ENCODE data around the gene ANKS1B. TPM values are rescaled to one million over a fixed set of nuclear protein-coding genes. Genes with fewer than 3 reads are reported as not detected.
"Not testable (repeated sequence)": the region's sequence is repeated elsewhere in the genome, so short reads cannot be mapped to it uniquely, and the experiment has no call there.

ANKS1B gene
- total and polyA plus RNA-seq, 7 donors = 1.0 to 57.3 (median 30.1) TPM; not detected in 1

DNA sequence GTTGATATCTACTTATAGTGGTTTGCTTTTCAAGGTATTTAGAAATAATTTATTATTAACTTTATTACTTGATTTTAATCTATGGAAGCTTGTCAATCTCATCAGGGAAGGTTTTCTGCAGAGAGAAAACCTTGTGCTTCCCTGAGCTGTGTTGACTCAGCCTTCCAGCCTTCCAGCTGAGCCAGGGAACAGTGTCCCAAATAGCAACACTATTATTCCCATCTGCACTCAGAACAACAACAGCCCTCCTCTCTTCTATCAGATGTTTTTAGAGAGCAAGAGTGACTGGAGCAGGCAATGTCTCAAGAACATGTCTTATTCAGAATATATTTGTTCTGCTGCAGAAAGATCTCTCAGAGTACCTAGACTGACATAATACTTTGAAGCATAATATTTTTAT is 727.1 kb downstream of the ANKS1B start:
- Histone ChIP-seq H3K9me3 (no peaks in the 10 kb centered on the region), H3K4me3 (no peak overlapping the region), H3K4me1 (peaks cover 0 to 24% (median 12%) of the 10 kb centered on the region in 4 donors), H3K36me3 (no peaks in the 10 kb centered on the region), H3K27ac (no peak overlapping the region), H3K27me3 (no peaks in the 10 kb centered on the region)
- intact Hi-C loops (cut with DNase I) = no loop called here
- TF ChIP-seq EP300 (IDR thresholded peaks at IDR 0.05) (no peak), CTCF (IDR thresholded peaks at IDR 0.05) (no peak), POLR2AphosphoS5 (IDR thresholded peaks at IDR 0.05) (no peak), POLR2A (IDR thresholded peaks at IDR 0.05) (no peak)
- no peak for DNase-seq

- intact Hi-C loops (cut with DNase I) = no loop called here
- no peak overlapping the region for H3K27ac ChIP-seq
- WGBS, 2 donors = 93 to 94% methylated on average over 3 of the region's 3 CpGs
- TF ChIP-seq CTCF (IDR thresholded peaks at IDR 0.05) (no peak), EP300 (IDR thresholded peaks at IDR 0.05) (no peak), POLR2AphosphoS5 (IDR thresholded peaks at IDR 0.05) (no peak), POLR2A (IDR thresholded peaks at IDR 0.05) (no peak)
- H3K4me1 ChIP-seq = no peaks in the 10 kb centered on the region
- no peak overlapping the region for H3K4me3 ChIP-seq
- no peaks in the 10 kb centered on the region for H3K9me3 ChIP-seq
- no peaks in the 10 kb centered on the region for H3K27me3 ChIP-seq
- no peak for DNase-seq
- no peaks in the 10 kb centered on the region for H3K36me3 ChIP-seq
Observed at GRCh38 chr12:99253068-99253467, 731.7 kb downstream of the ANKS1B start.

- no peak overlapping the region for H3K4me3 ChIP-seq
- H3K27ac ChIP-seq = no peak overlapping the region
- DNase-seq = no peak
- no peaks in the 10 kb centered on the region for H3K27me3 ChIP-seq
- TF ChIP-seq CTCF (IDR thresholded peaks at IDR 0.05) = no peak
- TF ChIP-seq POLR2A (IDR thresholded peaks at IDR 0.05) = no peak
- TF ChIP-seq EP300 (IDR thresholded peaks at IDR 0.05) = no peak
- 65 to 70% methylated on average over 3 of the region's 3 CpGs for WGBS, 2 donors
- intact Hi-C loops (cut with DNase I) = no loop called here
- H3K4me1 ChIP-seq = no peaks in the 10 kb centered on the region
- H3K36me3 ChIP-seq = peaks cover 0 to 11% (median 0%) of the 10 kb centered on the region in 4 donors
- H3K9me3 ChIP-seq = no peaks in the 10 kb centered on the region
Observed at GRCh38 chr12:99250091-99250490, 734.6 kb downstream of the ANKS1B start.

- no peaks in the 10 kb centered on the region for H3K27me3 ChIP-seq
- DNase-seq = no peak
- intact Hi-C loops (cut with DNase I) = no loop called here
- no peak overlapping the region for H3K4me3 ChIP-seq
- no peaks in the 10 kb centered on the region for H3K4me1 ChIP-seq
- peaks cover 0 to 11% (median 0%) of the 10 kb centered on the region in 4 donors for H3K36me3 ChIP-seq
- 67 to 73% methylated on average over 4 of the region's 4 CpGs for WGBS, 2 donors
- H3K9me3 ChIP-seq = no peaks in the 10 kb centered on the region
- no peak overlapping the region for H3K27ac ChIP-seq
- no peak for TF ChIP-seq POLR2AphosphoS5 (IDR thresholded peaks at IDR 0.05)
- no peak for TF ChIP-seq POLR2A (IDR thresholded peaks at IDR 0.05)
- TF ChIP-seq CTCF (IDR thresholded peaks at IDR 0.05) = no peak
- TF ChIP-seq EP300 (IDR thresholded peaks at IDR 0.05) = no peak
Observed at GRCh38 chr12:99249543-99249942, 735.2 kb downstream of the ANKS1B start.

GRCh38 chr12:99237907-99238538 is 746.7 kb downstream of the ANKS1B start:
- intact Hi-C loops (cut with DNase I) = not testable (repeated sequence)
- 34 to 47% methylated on average over 7 of the region's 7 CpGs for WGBS, 2 donors

More at GRCh38 chr12:99237907-99238538, 746.7 kb downstream of the ANKS1B start:
- not testable (repeated sequence) for DNase-seq, H3K36me3 ChIP-seq, H3K9me3 ChIP-seq, H3K27me3 ChIP-seq, H3K4me3 ChIP-seq, H3K4me1 ChIP-seq, H3K27ac ChIP-seq
